ENCODE data around the gene SFXN4.

SFXN4 gene

GRCh38 chr10:119132521-119133345 lies 32.8 kb downstream of the SFXN4 start:
- Histone ChIP-seq H3K4me3 (ENCODE audit: low read depth, low read length) (no peak overlapping the region), H3K4me2 (ENCODE audit: low read length) (no peak overlapping the region), H3K36me3 (ENCODE audit: control insufficient read depth, insufficient read depth, low read length) (no peaks in the 10 kb centered on the region), H3K79me2 (no peaks in the 10 kb centered on the region), H3K9ac (no peak overlapping the region), H3K27ac (no peak overlapping the region), H3K4me1 (no peaks in the 10 kb centered on the region), H2AFZ (no peak overlapping the region), H3K27me3 (ENCODE audit: control insufficient read depth, insufficient read depth, low read length) (no peaks in the 10 kb centered on the region), H3K9me3 (ENCODE audit: control insufficient read depth, low read length) (no peaks in the 10 kb centered on the region)
- no peak for TF ChIP-seq CTCF (IDR thresholded peaks at IDR 0.05)

GRCh38 chr10:119131512-119132240 lies 33.8 kb downstream of the SFXN4 start:
- no peaks in the 10 kb centered on the region for H3K9me3 ChIP-seq (ENCODE audit: control insufficient read depth, low read length)
- peak overlapping the region; percentile 42 for H3K4me2 ChIP-seq (ENCODE audit: low read length)
- no peak for TF ChIP-seq CTCF (IDR thresholded peaks at IDR 0.05)
- no peaks in the 10 kb centered on the region for H3K27me3 ChIP-seq (ENCODE audit: control insufficient read depth, insufficient read depth, low read length)
- H2AFZ ChIP-seq = no peak overlapping the region
- no peak overlapping the region for H3K9ac ChIP-seq
- H3K4me1 ChIP-seq = no peaks in the 10 kb centered on the region
- H3K79me2 ChIP-seq = no peaks in the 10 kb centered on the region
- no peak overlapping the region for H3K27ac ChIP-seq
- peak overlapping the region; percentile 22 for H3K4me3 ChIP-seq (ENCODE audit: low read depth, low read length)
- no peaks in the 10 kb centered on the region for H3K36me3 ChIP-seq (ENCODE audit: control insufficient read depth, insufficient read depth, low read length)

GRCh38 chr10:119129721-119130120 lies 35.8 kb downstream of the SFXN4 start:
- no peaks in the 10 kb centered on the region for H3K36me3 ChIP-seq (ENCODE audit: control insufficient read depth, insufficient read depth, low read length)
- no peaks in the 10 kb centered on the region for H3K9me3 ChIP-seq (ENCODE audit: control insufficient read depth, low read length)
- no peak overlapping the region for H3K4me2 ChIP-seq (ENCODE audit: low read length)
- H2AFZ ChIP-seq = no peak overlapping the region
- H3K27me3 ChIP-seq (ENCODE audit: control insufficient read depth, insufficient read depth, low read length) = no peaks in the 10 kb centered on the region
- no peak overlapping the region for H3K9ac ChIP-seq
- no peak overlapping the region for H3K4me3 ChIP-seq (ENCODE audit: low read depth, low read length)
- H3K4me1 ChIP-seq = no peaks in the 10 kb centered on the region
- no peak for TF ChIP-seq CTCF (IDR thresholded peaks at IDR 0.05)
- H3K27ac ChIP-seq = no peak overlapping the region
- H3K79me2 ChIP-seq = no peaks in the 10 kb centered on the region

GRCh38 chr10:119125942-119126341 lies 39.6 kb downstream of the SFXN4 start:
- no peaks in the 10 kb centered on the region for H3K4me1 ChIP-seq
- H3K27ac ChIP-seq = no peak overlapping the region
- H3K79me2 ChIP-seq = no peaks in the 10 kb centered on the region
- no peaks in the 10 kb centered on the region for H3K36me3 ChIP-seq (ENCODE audit: control insufficient read depth, insufficient read depth, low read length)
- H3K4me2 ChIP-seq (ENCODE audit: low read length) = no peak overlapping the region
- no peak overlapping the region for H3K4me3 ChIP-seq (ENCODE audit: low read depth, low read length)
- H2AFZ ChIP-seq = no peak overlapping the region
- no peaks in the 10 kb centered on the region for H3K27me3 ChIP-seq (ENCODE audit: control insufficient read depth, insufficient read depth, low read length)
- H3K9ac ChIP-seq = no peak overlapping the region
- TF ChIP-seq CTCF (IDR thresholded peaks at IDR 0.05) = no peak
- H3K9me3 ChIP-seq (ENCODE audit: control insufficient read depth, low read length) = no peaks in the 10 kb centered on the region
